MCF 10A (cell line): ENCODE measurements around the gene PPP1R13L. TPM values are rescaled to one million over a fixed set of nuclear protein-coding genes. Genes with fewer than 3 reads are reported as not detected.
A peak's percentile ranks its signal among the peaks of the same experiment; 100 is the strongest.
"Not testable (repeated sequence)": the region's sequence is repeated elsewhere in the genome, so short reads cannot be mapped to it uniquely, and the experiment has no call there.

Experiments used
- BruUV-seq: library from RNA; stranded (reverse); fragments of 400-500 nt; replicated peaks from 2 replicates; lab custom pipeline; 2021; lab: Mats Ljungman, UMichigan
- CTCF ChIA-PET: fragments of 300-600 bp; sonication (Branson Sonifier 250); formaldehyde crosslinking; extraction: SDS; loops from one replicate; lab custom pipeline; 2021; ENCODE audit warnings: antibody characterized with exemption, inconsistent platforms; lab: Yijun Ruan, JAX
- POLR2A ChIA-PET: fragments of 300-600, 350-650 bp; sonication (Branson Sonifier 250); formaldehyde crosslinking; extraction: SDS; loops from one replicate; lab custom pipeline; 2020; ENCODE audit warnings: antibody characterized with exemption, inconsistent platforms; lab: Yijun Ruan, JAX
- DNase-seq: peaks from one replicate; pipeline ENCODE4 v3.0.0-alpha.2; 2018; ENCODE audit not compliant: unreplicated experiment
- H3K27ac Mint-ChIP-seq: one replicate; pipeline ENCODE4 v1.8.0; 2022; ENCODE audit warnings: mild to moderate bottlenecking, low read depth, mixed read lengths; ENCODE audit not compliant: unreplicated experiment
- H3K27me3 Mint-ChIP-seq: one replicate; pipeline ENCODE4 v1.8.0; 2022; ENCODE audit warnings: mixed read lengths; ENCODE audit not compliant: insufficient read depth, unreplicated experiment
- H3K36me3 Mint-ChIP-seq: one replicate; pipeline ENCODE4 v1.8.0; 2022; ENCODE audit warnings: mild to moderate bottlenecking, moderate library complexity, mixed read lengths; ENCODE audit not compliant: insufficient read depth, unreplicated experiment
- H3K4me1 Mint-ChIP-seq: one replicate; pipeline ENCODE4 v1.8.0; 2022; ENCODE audit warnings: mixed read lengths; ENCODE audit not compliant: insufficient read depth, unreplicated experiment
- H3K4me3 Mint-ChIP-seq: one replicate; pipeline ENCODE4 v1.8.0; 2022; ENCODE audit warnings: mild to moderate bottlenecking, moderate library complexity, mixed read lengths; ENCODE audit not compliant: unreplicated experiment
- H3K9me3 Mint-ChIP-seq: one replicate; pipeline ENCODE4 v1.8.0; 2022; ENCODE audit warnings: mixed read lengths; ENCODE audit not compliant: unreplicated experiment
- intact Hi-C: fragments of 100-400 bp; cut with micrococcal nuclease; formaldehyde crosslinking; loops from 2 replicates; pipeline ENCODE4 v1.14.1; 2022
- total RNA-seq: library from RNA; stranded (reverse); gene quantifications from 2 replicates; pipeline ENCODE4 v1.2.3, GENCODE V29; 2022
- TF ChIP-seq, protein P1 (sequence below): fragments of 200-600 bp; IDR thresholded peaks from one replicate; pipeline ENCODE4 v1.8.0; 2022; ENCODE audit warnings: antibody characterized with exemption, mild to moderate bottlenecking; ENCODE audit not compliant: unreplicated experiment

Gene PPP1R13L
- total RNA-seq, 1 experiment from 2014 or later: 161 TPM

DNA sequence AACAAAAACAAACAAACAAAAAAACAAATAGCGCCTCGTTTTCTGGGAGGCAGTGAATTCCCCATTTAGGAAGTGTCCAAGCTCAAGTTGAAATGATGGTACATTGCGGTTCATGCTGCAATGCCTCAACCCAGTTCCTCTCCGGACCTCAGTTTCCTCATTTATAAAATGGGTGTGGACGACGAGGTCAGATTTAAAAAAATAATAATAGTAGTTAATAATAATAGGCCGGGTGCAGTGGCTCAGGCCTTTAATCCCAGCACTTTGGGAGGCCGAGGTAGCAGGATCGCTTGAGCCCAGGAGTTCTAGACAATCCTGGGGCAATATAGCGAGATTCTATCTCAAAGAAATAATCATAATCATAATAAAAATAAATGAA is 34.3 kb upstream of the PPP1R13L start:
- H3K4me3 Mint-ChIP-seq: peak overlapping the region; percentile 64
- TF ChIP-seq, protein P1, sequence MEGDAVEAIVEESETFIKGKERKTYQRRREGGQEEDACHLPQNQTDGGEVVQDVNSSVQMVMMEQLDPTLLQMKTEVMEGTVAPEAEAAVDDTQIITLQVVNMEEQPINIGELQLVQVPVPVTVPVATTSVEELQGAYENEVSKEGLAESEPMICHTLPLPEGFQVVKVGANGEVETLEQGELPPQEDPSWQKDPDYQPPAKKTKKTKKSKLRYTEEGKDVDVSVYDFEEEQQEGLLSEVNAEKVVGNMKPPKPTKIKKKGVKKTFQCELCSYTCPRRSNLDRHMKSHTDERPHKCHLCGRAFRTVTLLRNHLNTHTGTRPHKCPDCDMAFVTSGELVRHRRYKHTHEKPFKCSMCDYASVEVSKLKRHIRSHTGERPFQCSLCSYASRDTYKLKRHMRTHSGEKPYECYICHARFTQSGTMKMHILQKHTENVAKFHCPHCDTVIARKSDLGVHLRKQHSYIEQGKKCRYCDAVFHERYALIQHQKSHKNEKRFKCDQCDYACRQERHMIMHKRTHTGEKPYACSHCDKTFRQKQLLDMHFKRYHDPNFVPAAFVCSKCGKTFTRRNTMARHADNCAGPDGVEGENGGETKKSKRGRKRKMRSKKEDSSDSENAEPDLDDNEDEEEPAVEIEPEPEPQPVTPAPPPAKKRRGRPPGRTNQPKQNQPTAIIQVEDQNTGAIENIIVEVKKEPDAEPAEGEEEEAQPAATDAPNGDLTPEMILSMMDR: no peak
- CTCF ChIA-PET: interaction anchor here (0.6 to 21.1 kb wide), 21 partner anchors 8 to 803 kb away, joined by 3 to 386 read pairs (median 4); partner anchors contain the start of gene FOSB

DNA sequence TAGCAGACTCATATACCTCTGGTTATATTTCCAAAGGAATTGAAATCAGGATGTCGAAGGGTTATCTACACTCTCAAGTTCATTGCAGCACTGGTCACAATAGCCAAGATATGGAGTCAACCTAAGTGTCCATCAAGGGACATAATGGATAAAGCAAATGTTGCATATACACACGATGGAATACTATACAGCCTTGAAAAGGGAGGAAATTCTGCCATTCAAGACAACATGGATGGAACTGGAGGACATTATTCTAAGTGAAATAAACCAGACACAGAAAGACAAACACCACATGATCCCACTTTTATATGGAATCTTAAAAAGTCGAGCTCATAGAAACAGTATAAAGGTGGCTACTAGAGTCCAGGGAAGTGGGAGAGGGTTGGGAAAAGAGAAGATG is 32.5 kb upstream of the PPP1R13L start:
- intact Hi-C loops: no loop called here
- TF ChIP-seq, protein P1: no peak
- no peak for DNase-seq
- Mint-ChIP-seq H3K36me3 (peaks cover 5% of the 10 kb centered on the region), H3K4me1 (no peaks in the 10 kb centered on the region), H3K4me3 (no peak overlapping the region), H3K27ac (no peak overlapping the region), H3K27me3 (no peaks in the 10 kb centered on the region), H3K9me3 (no peaks in the 10 kb centered on the region)
- ChIA-PET POLR2A (interaction anchor here (1.0 to 5.4 kb wide), 4 partner anchors 11 to 42 kb away, joined by 3 to 110 read pairs (median 51); partner anchors contain the start of genes FOSB and PPP1R13L), CTCF (interaction anchor here (0.6 to 21.1 kb wide), 4 partner anchors 10 to 248 kb away, joined by 3 to 386 read pairs (median 8); no protein-coding TSS in a partner anchor)
- no TSS peak for BruUV-seq

More for the DNA sequence above, 34.3 kb upstream of the PPP1R13L start:
- POLR2A ChIA-PET: interaction anchor here (0.7 to 5.4 kb wide), 19 partner anchors 9 to 138 kb away, joined by 3 to 110 read pairs (median 5); partner anchors contain the start of genes ERCC1 and FOSB
- peaks cover 5% of the 10 kb centered on the region for H3K36me3 Mint-ChIP-seq
- H3K27ac Mint-ChIP-seq: no peak overlapping the region
- H3K9me3 Mint-ChIP-seq: no peaks in the 10 kb centered on the region
- no peak for DNase-seq
- H3K4me1 Mint-ChIP-seq: peaks cover 13% of the 10 kb centered on the region
- BruUV-seq: no TSS peak
- no peaks in the 10 kb centered on the region for H3K27me3 Mint-ChIP-seq
- intact Hi-C loops: loop anchor here (1.0 to 2.0 kb wide), 2 partner anchors 39 to 204 kb away; no protein-coding TSS in a partner anchor

DNA sequence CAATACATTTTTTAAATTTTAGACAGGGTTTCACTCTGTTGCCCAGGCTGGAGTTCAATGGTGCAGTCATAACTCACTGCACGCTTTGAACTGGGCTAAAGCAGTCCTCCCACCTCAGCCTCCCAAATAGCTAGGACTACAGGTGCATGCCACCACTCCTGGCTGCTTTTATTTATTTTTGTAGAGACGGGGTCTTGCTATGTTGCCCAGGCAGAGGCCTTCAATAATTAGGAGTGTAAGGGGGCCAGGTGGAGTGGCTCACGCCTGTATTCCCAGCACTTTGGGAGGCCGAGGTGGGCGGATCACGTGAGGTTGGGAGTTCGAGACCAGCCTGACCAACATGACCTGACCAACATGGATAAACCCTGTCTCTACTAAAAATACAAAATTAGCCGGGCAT is 27.7 kb upstream of the PPP1R13L start:
- CTCF ChIA-PET: interaction anchor here (0.5 to 21.1 kb wide), 4 partner anchors 18 to 250 kb away, joined by 3 to 386 read pairs (median 4); partner anchors contain the start of gene FOSB
- DNase-seq, H3K9me3 Mint-ChIP-seq, intact Hi-C loops, H3K27me3 Mint-ChIP-seq, BruUV-seq, H3K4me1 Mint-ChIP-seq, H3K4me3 Mint-ChIP-seq, H3K27ac Mint-ChIP-seq, H3K36me3 Mint-ChIP-seq: not testable (repeated sequence)
- POLR2A ChIA-PET: interaction anchor here (0.6 kb wide), 1 partner anchor 521 kb away, joined by 3 read pairs; no protein-coding TSS in a partner anchor

DNA sequence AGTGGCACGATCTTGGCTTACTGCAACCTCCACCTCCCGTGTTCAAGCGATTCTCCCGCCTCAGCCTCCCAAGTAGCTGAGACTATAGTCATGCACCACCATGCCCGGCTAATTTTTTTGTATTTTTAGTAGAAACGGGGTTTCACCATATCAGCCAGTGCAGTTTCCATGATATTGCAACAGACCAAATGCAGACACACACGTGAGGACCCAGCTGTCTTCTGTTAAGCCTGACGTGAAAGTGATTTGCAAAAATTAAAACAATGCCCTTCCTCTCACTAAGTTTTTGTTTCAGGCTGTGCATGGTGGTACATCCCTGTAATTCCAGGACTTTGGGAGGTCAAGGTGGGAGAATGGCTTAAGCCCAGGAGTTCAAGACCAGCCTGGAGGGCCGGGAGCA is 26.1 kb upstream of the PPP1R13L start:
- H3K27me3 Mint-ChIP-seq, H3K4me3 Mint-ChIP-seq, H3K27ac Mint-ChIP-seq, H3K4me1 Mint-ChIP-seq, H3K9me3 Mint-ChIP-seq, BruUV-seq, H3K36me3 Mint-ChIP-seq, intact Hi-C loops, DNase-seq: not testable (repeated sequence)
- POLR2A ChIA-PET: interaction anchor here (0.8 to 2.0 kb wide), 4 partner anchors 26 to 54 kb away, joined by 3 to 8 read pairs (median 4); partner anchors contain the start of gene PPP1R13L
- CTCF ChIA-PET: interaction anchor here (1.3 to 21.1 kb wide), 2 partner anchors 8 to 50 kb away, joined by 4 to 386 read pairs; no protein-coding TSS in a partner anchor

DNA sequence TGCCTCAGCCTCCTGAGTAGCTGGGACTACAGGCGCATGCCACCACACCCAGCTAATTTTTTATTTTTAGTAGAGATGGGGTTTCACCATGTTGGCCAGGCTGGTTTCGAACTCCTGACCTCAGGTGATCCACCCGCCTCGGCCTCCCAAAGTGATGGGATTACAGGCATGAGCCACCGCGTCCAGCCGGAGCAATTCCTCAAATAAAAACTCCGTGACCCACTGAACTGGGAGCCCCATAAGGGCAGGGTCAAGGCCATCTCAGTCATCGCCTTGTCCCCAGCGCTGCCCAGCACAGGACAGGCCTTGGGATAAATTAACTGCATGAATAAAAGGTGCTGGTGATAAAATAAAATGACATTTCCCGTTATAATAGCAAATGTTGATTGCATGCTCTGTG is 25.0 kb upstream of the PPP1R13L start:
- ChIA-PET CTCF (interaction anchor here (21.1 kb wide), 1 partner anchor 51 kb away, joined by 386 read pairs; no protein-coding TSS in a partner anchor), POLR2A (interaction anchor here (0.6 to 2.0 kb wide), 5 partner anchors 9 to 49 kb away, joined by 3 to 8 read pairs (median 4); partner anchors contain the start of gene PPP1R13L)
- intact Hi-C loops, H3K4me3 Mint-ChIP-seq, H3K27ac Mint-ChIP-seq, BruUV-seq, H3K9me3 Mint-ChIP-seq, DNase-seq, H3K27me3 Mint-ChIP-seq, H3K36me3 Mint-ChIP-seq: not testable (repeated sequence)
- peaks cover 10% of the 10 kb centered on the region for H3K4me1 Mint-ChIP-seq
